Measurements from ENCODE around the gene IL34.

Gene IL34

GRCh38 chr16:70687671-70688245, 41.4 kb downstream of the IL34 start:
- DNase-seq (ENCODE audit: low read depth in 2 of 2): no peak

- no peak for DNase-seq (ENCODE audit: low read depth in 2 of 2)
These were observed 41.9 kb downstream of the IL34 start for GRCh38 chr16:70688246-70688742.

GRCh38 chr16:70689035-70689969, 42.9 kb downstream of the IL34 start:
- DNase-seq (ENCODE audit: low read depth in 2 of 2): no peak

- DNase-seq (ENCODE audit: low read depth in 2 of 2): no peak
These were observed 43.9 kb downstream of the IL34 start for GRCh38 chr16:70689970-70690891.

- DNase-seq (ENCODE audit: low read depth in 2 of 2): peak; percentile 96
These were observed 45.1 kb downstream of the IL34 start for GRCh38 chr16:70691223-70692129.

GRCh38 chr16:70692130-70692872, 45.9 kb downstream of the IL34 start:
- DNase-seq (ENCODE audit: low read depth in 2 of 2): no peak

GRCh38 chr16:70692873-70693671, 46.7 kb downstream of the IL34 start:
- DNase-seq (ENCODE audit: low read depth in 2 of 2): no peak

- DNase-seq (ENCODE audit: low read depth in 2 of 2): peak; percentile 60 to 62
These were observed 47.9 kb downstream of the IL34 start for GRCh38 chr16:70694088-70694867.

GRCh38 chr16:70694868-70695218, 48.5 kb downstream of the IL34 start:
- DNase-seq (ENCODE audit: low read depth in 2 of 2): no peak

GRCh38 chr16:70695331-70696070, 49.1 kb downstream of the IL34 start:
- DNase-seq (ENCODE audit: low read depth in 2 of 2): no peak

GRCh38 chr16:70696355-70696754, 50.0 kb downstream of the IL34 start:
- DNase-seq (ENCODE audit: low read depth in 2 of 2): no peak

- DNase-seq (ENCODE audit: low read depth in 2 of 2): no peak
These were observed 50.7 kb downstream of the IL34 start for GRCh38 chr16:70696952-70697593.

GRCh38 chr16:70697594-70698170, 51.3 kb downstream of the IL34 start:
- DNase-seq (ENCODE audit: low read depth in 2 of 2): no peak

- no peak for DNase-seq (ENCODE audit: low read depth in 2 of 2)
These were observed 52.5 kb downstream of the IL34 start for GRCh38 chr16:70698901-70699300.

GRCh38 chr16:70699696-70700095, 53.3 kb downstream of the IL34 start:
- DNase-seq (ENCODE audit: low read depth in 2 of 2): no peak

GRCh38 chr16:70700101-70701020, 54.0 kb downstream of the IL34 start:
- DNase-seq (ENCODE audit: low read depth in 2 of 2): no peak
